T-helper 1 cell (primary cell): ENCODE data around the gene ZNF99.
"Not testable (repeated sequence)": the region's sequence is repeated elsewhere in the genome, so short reads cannot be mapped to it uniquely, and the experiment has no call there.

Experiments used
- DNase-seq, 5 donors: peaks; one replicate each; pipeline ENCODE4 v3.0.0-alpha.2; 2012 to 2020
- total RNA-seq, 4 donors: gene quantifications; one replicate each; lab custom pipeline; 2026; lab: John Stamatoyannopoulos, UW

The ZNF99 gene
- 0 reads per million in 4 donors for total RNA-seq

DNA sequence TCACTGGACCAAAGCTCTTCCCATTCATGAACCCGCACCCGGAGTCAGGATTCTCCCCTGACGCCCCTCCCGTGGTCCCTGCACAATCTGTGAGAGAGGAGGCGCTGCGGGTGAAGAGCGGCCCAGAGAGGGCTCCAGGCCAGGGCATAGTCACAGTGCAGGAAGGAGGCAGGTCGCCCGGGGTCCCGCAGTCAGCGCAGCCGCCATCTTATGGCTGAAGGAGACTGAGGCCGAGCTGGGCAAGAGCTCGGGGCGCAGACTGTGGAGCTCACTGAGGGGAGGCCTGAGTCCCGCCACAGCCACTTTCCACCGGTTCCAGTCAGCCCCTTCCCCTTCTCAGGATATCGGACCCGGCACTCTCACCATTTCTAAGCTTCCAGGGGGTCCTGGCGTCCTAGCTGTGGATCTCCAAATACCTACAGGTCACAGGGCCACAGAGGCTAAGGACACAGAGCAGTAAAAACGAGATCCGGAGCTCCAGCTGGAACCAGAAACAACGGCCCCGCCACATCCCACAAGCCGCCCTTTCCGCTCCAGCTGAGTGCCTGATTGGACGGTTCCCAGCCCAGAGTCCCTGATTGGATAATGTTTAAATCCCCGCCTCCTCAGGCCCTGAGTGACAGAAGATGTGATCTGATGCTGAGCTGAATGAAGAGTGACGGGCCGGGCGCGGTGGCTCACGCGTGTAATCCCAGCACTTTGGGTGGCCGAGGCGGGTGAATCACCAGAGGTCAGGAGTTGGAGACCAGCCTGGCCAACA lies at the start of gene ZNF99:
TSS of gene ZNF99 (minus strand) at position 501 of the 760 bp plus-strand sequence. CDS start at position 366, 135 bp downstream.
- peak in 1 of 5 donors; percentile 2 for DNase-seq

DNA sequence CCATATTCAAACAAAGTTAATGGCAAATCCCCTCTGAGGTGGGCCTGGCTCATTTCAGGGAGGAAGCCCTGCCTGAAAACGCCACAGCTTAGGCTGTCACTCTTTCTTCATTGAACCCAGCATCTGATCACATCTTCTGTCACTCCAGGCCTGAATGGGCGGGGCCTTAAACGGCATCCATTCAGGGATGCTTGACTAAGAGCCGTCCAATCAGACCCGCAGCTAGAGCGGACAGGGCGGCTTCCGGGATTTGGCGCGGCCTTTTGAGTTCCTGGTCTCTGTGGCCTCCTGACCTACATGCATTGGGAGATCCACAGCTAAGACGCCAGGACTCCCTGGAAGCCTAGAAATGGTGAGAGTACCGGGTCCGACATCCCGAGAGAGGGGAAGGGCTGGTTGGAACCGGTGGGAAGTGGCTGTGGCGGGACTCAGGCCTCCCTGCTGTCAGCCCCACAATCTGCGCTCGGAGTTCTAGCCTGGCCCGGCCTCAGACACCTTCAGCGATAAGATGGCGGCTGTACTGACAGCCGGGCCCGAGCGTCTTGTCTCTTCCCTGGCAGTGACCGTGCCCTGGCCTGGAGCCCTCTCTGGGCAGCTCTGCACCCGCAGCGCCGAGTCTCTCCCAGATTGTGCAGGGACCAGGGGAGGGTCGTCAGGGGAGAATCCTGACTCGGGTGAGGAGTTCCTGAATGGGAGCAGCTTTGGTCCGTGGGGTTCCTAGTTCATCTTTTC lies 48.2 kb upstream of the ZNF99 start, which contains the start of gene ZNF723:
TSS of gene ZNF723 (plus strand) at position 261 of the 732 bp plus-strand sequence. CDS start at position 350, 89 bp downstream.
- DNase-seq, result no peak

DNA sequence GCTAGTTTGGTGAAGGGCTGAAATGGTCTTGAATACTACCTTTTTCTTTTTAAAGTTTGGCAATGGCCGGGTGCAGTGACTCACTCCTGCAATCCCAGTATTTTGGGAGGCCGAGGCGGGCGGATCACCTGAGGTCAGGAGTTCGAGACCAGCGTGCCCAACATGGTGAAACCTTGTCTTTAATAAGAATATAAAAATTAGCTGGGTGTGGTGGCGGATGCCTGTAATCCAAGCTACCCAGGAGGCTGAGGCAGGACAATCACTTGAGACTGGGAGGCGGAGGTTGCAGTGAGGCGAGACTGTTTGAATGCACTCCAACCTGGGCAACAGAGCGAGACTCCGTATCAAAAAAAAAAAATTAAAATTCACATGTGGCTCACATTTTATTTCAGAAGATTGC lies 47.3 kb upstream of the ZNF99 start:
- no peak for DNase-seq

DNA sequence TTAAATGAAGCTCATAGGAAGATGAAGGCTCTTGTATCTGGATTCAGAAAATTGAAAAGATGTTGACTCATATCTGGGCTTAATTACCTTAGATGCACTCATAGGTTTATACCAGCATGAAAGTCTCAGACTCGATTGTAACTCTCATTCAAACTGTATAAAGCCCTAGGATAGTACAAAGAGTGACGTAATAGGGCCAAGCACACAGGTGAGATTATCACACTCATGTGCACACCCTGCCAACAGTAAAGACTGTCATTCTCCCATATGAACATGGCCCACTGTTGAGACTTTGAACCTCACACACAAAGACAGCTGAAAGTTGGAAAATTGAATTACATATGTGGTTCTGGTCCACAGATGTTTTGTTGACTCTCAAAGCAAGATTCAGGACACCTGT lies 30.2 kb upstream of the ZNF99 start:
- DNase-seq, result no peak

DNA sequence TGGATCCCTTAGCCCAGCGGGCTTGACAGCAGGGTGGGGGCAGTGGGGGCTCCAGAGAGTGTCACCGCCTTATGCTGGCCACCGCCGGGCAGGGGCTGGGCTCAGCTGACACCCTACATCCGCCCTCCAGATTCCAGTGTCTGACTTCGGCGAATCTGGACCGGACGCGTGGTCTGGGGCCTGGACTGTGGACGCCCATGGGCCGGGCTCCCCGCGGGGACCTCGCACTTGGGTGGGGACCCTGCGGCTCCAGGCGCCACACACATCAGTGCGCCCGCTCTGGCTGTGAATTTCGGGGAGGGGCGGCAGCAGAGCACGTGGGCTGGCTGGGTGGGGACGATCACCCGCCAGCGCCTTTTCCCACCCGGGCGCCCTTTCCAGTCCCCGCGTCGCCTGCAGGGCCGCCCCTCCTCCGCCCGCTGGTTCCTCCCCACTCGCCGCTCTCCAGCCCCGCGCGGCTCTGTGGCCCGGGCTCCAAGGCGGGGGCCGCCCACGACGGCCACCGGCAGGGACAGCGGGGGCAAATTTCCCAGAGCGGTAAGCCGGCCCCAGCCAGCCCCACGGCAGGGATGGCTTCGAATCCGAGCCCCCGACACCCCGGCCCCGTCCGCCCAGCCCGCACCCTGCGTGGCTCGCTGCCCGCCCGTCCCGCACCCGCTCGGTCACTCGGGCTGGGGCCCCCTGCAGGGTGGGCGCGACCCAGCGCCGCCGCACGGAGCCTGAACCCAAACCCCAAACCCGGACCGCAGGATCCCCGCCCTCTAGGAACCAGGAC lies 23.3 kb upstream of the ZNF99 start:
- no peak for DNase-seq

DNA sequence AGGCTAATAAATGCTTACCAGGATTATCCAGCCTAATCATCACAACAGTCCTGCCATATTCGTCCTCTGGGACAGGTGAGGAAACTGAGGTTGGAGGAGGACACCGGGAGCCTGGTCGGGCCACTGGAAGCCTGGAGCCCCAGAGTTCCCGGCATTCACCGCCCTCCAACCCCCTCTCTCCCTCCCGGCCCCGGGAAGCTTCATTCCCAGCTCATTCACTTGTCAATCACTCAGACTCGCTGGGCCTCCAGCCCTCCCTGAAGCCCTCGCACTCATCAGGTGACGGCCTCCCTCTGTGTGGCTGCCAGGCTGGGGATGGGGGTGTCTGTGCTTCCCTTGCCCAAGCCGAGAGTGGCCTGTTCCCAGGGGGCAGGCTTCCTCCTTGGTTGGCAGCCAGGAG lies 22.5 kb upstream of the ZNF99 start:
- no peak for DNase-seq

DNA sequence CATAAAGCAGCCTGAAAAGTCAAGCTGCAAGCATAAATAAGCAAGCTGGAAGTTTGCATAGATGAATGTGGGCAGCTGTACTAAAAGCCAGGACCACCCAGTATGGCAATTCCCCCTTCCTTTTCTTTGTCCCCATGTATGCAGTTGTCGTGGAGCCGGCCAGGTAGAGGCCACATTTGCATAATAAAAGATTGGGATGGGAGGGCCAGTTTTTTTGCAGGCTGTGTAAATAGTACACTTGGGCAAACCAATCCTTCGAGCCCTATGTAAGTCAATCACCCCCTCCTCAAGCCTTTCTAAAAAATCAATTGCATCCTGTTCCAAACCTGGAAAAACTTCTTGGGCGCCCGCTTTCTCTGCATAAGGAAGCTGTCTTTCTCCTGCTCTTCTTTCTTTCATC lies 13.1 kb upstream of the ZNF99 start:
- no peak for DNase-seq

DNA sequence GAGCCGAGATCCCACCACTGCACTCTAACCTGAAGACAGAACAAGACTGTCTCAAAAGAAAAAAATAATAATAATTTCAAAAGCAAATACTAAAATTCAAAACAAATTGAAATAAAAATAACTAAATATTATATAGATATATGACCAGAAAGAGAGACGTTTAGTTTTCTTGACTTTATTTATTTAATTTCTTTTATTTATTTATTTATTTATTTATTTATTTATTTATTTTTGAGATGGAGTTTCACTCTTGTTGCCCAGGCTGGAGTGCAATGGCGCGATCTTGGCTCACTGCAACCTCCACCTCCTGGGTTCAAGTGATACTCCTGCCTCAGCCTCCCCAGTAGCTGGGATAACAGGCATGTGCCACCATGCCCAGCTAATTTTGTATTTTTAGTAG lies 8.9 kb upstream of the ZNF99 start:
- not testable (repeated sequence) for DNase-seq

DNA sequence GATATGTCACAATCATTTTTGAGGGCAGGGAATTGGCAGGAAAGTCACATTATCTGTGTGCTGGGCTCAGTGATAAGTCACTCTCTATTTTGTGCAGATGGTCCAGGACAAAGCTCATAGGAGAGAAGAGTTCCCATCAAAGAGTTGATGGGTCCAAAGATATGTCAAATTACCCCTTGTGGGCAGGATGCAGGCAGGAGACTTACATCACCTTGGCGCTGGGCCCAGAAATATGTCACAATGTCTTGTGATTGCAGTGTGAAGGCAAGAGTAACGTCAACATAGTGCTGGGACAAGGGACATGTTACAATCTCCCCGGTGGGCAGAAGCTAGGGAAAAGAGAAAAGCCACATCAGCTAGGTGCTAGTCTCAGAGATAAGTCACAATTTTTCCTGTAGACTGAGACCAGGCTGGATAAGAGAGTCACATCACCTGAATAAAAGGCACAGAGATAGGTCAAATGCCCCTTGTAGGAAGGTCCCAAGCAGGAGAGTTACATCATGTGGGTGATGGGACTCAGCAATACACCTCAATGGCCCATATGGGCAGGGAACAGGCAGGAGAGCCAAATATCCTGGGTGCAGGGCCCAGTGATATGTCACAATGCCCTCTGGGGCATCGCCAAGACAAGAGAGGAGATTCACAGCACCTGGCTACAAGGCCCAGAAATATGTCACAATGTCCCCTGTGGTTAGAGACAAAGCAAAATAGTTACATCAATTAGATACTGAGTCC lies 47.9 kb downstream of the ZNF99 start:
- DNase-seq, result no peak

DNA sequence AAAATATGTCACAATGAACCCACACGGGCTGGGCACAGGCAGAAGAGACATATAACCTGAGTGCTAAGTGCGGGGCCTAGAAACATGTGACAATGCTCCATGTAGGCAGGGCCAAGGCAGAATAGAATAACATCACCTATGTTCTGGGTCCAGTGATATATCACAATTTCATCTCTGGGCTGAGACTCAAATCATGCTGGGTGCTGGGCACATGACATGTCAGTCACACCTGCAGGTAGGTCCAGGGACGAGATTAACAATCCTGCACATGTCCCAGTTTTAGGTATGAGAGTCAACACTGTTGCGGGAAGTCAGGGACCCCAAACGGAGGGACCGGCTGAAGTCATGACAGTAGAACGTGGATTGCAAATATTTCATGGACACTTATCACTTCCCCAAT lies 50.3 kb downstream of the ZNF99 start:
- DNase-seq, result no peak

DNA sequence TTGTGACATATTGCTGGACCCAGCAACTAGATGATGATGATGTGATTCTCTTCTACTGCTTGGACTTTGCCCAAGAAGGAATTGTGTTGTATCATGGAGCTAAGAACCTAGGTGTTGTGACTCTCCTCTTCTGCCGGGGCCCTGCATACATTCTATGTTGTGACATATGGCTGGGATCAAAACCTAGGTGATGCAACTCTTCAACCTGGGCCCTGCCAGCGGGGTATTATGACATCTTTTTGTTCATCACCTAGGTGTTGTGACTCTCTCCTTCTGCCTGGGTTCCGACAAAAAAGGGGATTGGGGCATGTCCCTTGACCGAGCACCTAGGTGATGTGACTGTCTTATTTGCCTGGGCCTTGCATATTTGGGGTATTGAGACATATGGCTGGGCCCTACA lies 55.7 kb downstream of the ZNF99 start:
- not testable (repeated sequence) for DNase-seq

DNA sequence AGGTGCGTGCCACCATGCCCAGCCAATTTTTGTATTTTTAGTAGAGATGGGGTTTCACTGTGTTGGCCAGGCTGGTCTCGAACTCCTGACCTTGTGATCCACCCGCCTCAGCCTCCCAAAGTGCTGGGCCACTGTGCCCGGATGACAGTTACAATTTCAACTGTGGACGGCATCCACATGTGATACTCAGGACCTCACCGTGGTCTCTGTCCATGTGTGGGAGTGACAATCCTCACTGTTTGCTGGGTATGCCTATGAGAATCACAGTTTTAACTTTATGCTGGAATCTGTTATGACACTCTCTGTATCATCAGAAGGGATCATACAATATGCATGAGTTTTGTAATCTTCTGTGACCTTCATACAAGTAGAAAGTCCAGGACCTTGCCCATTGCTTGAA lies 62.4 kb downstream of the ZNF99 start:
- DNase-seq, result not testable (repeated sequence)

DNA sequence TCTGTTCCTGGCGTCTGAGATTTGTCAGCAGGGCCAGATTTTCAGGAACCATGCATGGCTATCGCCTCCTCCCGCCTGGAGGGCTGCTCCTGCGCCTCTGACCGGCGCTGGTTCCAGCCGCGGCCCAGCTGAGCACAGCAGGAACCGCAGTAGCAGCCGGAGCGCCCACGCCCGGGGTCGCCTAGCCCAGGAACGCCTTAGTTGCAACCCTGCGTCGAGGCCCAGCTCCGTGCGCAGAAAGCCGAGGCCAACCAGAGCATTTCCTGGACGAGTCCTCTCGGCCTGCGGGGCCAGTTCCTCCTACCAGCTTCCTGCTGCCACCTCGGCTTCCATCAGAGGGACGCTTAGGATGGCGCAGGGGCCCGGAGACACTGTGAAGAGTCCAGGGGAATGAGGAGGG lies 75.0 kb downstream of the ZNF99 start:
- DNase-seq, result no peak

DNA sequence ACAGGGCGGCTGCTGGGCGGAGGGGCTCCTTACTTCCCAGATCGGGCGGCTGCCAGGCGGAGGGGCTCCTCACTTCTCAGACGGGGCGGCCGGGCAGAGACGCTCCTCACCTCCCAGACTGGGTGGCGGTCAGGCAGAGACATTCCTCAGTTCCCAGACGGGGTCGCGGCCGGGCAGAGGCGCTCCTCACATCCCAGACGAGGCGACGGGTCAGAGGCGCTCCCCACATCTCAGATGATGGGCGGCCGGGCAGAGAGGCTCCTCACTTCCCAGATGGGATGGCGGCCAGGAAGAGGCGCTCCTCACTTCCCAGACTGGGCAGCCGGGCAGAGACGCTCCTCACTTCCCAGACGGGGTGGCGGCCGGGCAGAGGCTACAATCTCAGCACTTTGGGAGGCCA lies 80.9 kb downstream of the ZNF99 start:
- not testable (repeated sequence) for DNase-seq

DNA sequence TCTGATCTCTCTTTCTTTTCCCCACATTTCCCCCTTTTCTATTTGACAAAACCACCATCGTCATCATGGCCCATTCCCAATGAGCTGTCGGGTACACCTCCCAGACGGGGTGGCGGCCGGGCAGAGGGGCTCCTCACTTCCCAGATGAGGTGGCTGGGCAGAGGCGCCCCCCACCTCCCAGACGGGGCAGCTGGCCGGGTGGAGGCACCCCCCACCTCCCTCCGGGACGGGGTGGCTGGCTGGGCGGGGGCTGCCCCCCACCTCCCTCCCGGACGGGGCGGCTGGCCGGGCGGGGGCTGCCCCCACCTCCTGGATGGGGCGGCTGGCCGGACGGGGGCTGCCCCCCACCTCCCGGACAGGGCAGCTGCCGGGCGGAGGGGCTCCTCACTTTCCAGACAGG lies 81.3 kb downstream of the ZNF99 start:
- not testable (repeated sequence) for DNase-seq
